Hepatocyte (in vitro differentiated cells): ENCODE data around the gene PTPRK.

ENCODE experiments used
- CTCF ChIP-seq: fragments of 200-600 bp; sonication (generic); IDR thresholded peaks from 2 replicates; pipeline ENCODE4 v1.5.1; 2016; ENCODE audit warnings: antibody characterized with exemption, mild to moderate bottlenecking; ENCODE audit not compliant: poor library complexity
- EZH2 ChIP-seq: fragments of 200-600 bp; sonication (generic); IDR thresholded peaks from 2 replicates; pipeline ENCODE4 v1.6.1; 2016; ENCODE audit warnings: antibody characterized with exemption, mild to moderate bottlenecking, borderline replicate concordance
- EZH2phosphoT487 ChIP-seq: fragments of 200-600 bp; sonication (generic); IDR thresholded peaks from one replicate; pipeline ENCODE4 v1.6.1; 2018; ENCODE audit warnings: antibody characterized with exemption, mild to moderate bottlenecking, low read depth, moderate library complexity; ENCODE audit not compliant: unreplicated experiment, severe bottlenecking

DNA sequence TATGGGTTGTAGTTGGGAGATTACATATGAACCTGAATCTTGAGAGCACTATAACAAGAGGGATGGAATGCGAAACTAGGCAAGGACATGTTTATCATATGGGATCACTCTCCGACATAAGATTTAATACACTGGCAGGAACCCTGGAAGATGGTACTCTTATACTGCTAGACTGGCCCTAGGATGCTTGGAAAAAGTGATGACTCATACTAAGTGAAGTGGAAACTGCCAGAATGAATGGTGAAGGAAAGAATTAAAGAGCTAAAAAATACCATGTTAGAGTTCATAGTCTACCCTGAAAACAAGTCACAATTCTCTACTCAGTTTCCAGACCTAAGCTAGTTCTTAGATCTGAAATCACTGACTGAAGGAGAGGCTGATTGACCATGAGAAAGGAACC, 574.0 kb downstream of the PTPRK start:
- TF ChIP-seq CTCF (no peak), EZH2 (no peak), EZH2phosphoT487 (no peak)
